ENCODE data around the gene CHST13. TPM values are rescaled to one million over a fixed set of nuclear protein-coding genes. Genes with fewer than 3 reads are reported as not detected.

Gene CHST13
- total and polyA plus RNA-seq, 2 donors (not counting 3 experiments of a cell fraction or from before 2014, with no cell fraction given): 0.04 TPM; not detected in 1

DNA sequence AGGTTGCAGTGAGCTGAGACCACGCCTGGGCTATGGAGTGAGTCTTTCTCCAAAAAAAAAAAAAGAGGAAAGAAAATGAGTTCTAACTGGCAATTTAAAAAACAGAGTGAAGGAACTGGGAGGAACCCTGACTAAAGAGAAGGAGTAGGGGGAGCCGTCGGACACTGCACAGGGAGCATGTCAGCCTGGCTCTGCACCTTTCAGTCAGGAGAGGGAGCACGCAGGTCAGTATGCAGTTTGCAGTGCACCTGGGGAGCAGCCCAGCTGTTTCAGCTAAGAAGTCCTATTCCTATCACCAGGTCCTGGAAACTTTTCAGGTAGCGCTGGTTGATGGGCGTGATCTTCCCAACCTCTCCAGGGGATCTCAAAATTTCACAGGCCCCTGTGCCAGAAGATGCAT is 33.3 kb upstream of the CHST13 start:
- no peak for DNase-seq (ENCODE audit: low read depth, low spot score)
- Histone ChIP-seq H4K20me1 (replicated peaks; ENCODE audit: control insufficient read depth, extremely low read depth, insufficient read depth, low read length) (no peaks in the 10 kb centered on the region), H3K4me3 (replicated peaks in 1 of 3; ENCODE audit: insufficient read depth in 1 of 3, low read depth in 1 of 3, low read length in 3 of 3) (no peak overlapping the region), H3K9me3 (replicated peaks; ENCODE audit: control insufficient read depth, insufficient read depth, low read length) (no peaks in the 10 kb centered on the region), H3K27me3 (ENCODE audit: control insufficient read depth in 2 of 2, insufficient read depth in 2 of 2, low read length in 2 of 2) (peaks cover 0 to 1% of the 10 kb centered on the region in 2 experiments), H3K9ac (replicated peaks; ENCODE audit: extremely low read depth, insufficient read depth, low read length) (no peak overlapping the region), H3K36me3 (ENCODE audit: control insufficient read depth in 2 of 2, extremely low read depth in 1 of 2, insufficient read depth in 2 of 2, low read length in 2 of 2) (no peaks in the 10 kb centered on the region), H3K27ac (ENCODE audit: insufficient read depth, low read depth, low read length) (no peak overlapping the region), H2AFZ (ENCODE audit: low read depth, low read length) (no peak overlapping the region), H3K9me1 (replicated peaks; ENCODE audit: control insufficient read depth, extremely low read depth, insufficient read depth, low read length) (no peaks in the 10 kb centered on the region), H3K4me1 (ENCODE audit: control insufficient read depth, extremely low read depth, insufficient read depth, low read length) (peaks cover 15% of the 10 kb centered on the region), H3K4me2 (ENCODE audit: insufficient read depth, low read length) (no peak overlapping the region), H3K79me2 (ENCODE audit: control insufficient read depth, insufficient read depth, low read length) (no peaks in the 10 kb centered on the region)
- CTCF ChIA-PET: no interaction called here
- POLR2A ChIA-PET: no interaction called here
- TF ChIP-seq FOS (IDR thresholded peaks at IDR 0.05; ENCODE audit: borderline replicate concordance, insufficient read depth, low read length): no peak
- no peak for TF ChIP-seq POLR2AphosphoS5 (IDR thresholded peaks at IDR 0.05; ENCODE audit: insufficient read depth, low read depth, low read length)
- no peak for TF ChIP-seq MAX (IDR thresholded peaks at IDR 0.05; ENCODE audit: insufficient read depth, insufficient read length)
- no peak for TF ChIP-seq JUN (IDR thresholded peaks at IDR 0.05; ENCODE audit: borderline replicate concordance, insufficient read depth, insufficient read length, low read depth)
- TF ChIP-seq EZH2 (IDR thresholded peaks at IDR 0.05; ENCODE audit: borderline replicate concordance, low read depth, low read length, severe bottlenecking): no peak
- no peak for TF ChIP-seq POLR2A (IDR thresholded peaks at IDR 0.05; ENCODE audit: low read depth, low read length)
- no peak for TF ChIP-seq MYC (IDR thresholded peaks at IDR 0.05; ENCODE audit: low read depth, low read length)
- no peak for TF ChIP-seq CTCF (IDR thresholded peaks at IDR 0.05; ENCODE audit: extremely low read depth in 1 of 2, insufficient read depth in 1 of 2, low read depth in 1 of 2, low read length in 2 of 2)
- no peak for TF ChIP-seq GATA2 (IDR thresholded peaks at IDR 0.05; ENCODE audit: insufficient read depth, insufficient read length, low read depth, low read length)
- FAIRE-seq: no peak
- dilution Hi-C loops (cut with MboI; ENCODE audit: extremely low pct_ligation_motif_present, low sequenced_read_pairs) (no loop called here), intact Hi-C loops (cut with micrococcal nuclease) (no loop called here)
- no TSS peak for BruUV-seq (replicated peaks)

All from endothelial cell of umbilical vein (primary cell).